GM23248 (cell line): ENCODE results near the gene ZDHHC13.

ENCODE experiments used
- EZH2 ChIP-seq: fragments of 200-600 bp; sonication (generic); IDR thresholded peaks from 2 replicates; pipeline ENCODE4 v1.6.1; 2018; ENCODE audit warnings: antibody characterized with exemption, mild to moderate bottlenecking; ENCODE audit not compliant: insufficient read depth, poor library complexity, severe bottlenecking
- EZH2phosphoT487 ChIP-seq: fragments of 200-600 bp; sonication (generic); IDR thresholded peaks from 2 replicates; pipeline ENCODE4 v1.6.1; 2018; ENCODE audit warnings: antibody characterized with exemption, moderate library complexity, mild to moderate bottlenecking, low read depth; ENCODE audit not compliant: insufficient read depth

DNA sequence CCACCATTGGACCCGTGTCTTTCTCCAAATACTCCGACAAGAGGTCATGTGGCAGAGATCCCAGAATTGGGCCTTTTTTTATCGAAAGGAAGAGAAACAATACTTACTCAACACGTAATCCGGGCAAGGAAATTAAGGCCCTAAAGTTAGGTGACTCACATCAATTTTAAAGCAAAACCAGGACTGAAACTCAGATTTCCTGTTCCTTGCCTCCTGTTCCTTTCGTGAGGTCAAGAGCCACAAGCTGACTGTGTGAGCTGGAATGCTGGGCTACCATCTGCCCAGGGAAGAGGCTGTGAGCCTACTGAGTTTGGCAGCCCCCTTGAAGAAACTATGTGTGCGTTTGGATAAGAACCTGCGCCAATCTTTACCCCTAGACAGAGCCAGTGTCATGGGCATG is 29.3 kb upstream of the ZDHHC13 start:
- TF ChIP-seq EZH2: no peak
- no peak for TF ChIP-seq EZH2phosphoT487
